SU-DHL-6 (cell line): Measurements from ENCODE around the gene CHRNB4.

Experiments used
- EZH2phosphoT487 ChIP-seq: fragments of 200-600 bp; sonication (generic), shearing (Covaris generic); conservative IDR thresholded peaks from 2 replicates; pipeline ENCODE4 v1.6.1; 2018; ENCODE audit warnings: mild to moderate bottlenecking, antibody characterized with exemption, low read length, moderate library complexity, mixed read lengths
- TF ChIP-seq, protein P1 (sequence below): fragments of 200-600 bp; sonication (generic); IDR thresholded peaks from one replicate; pipeline ENCODE4 v1.5.1; 2017; ENCODE audit warnings: antibody characterized with exemption, mild to moderate bottlenecking, low read length, moderate library complexity; ENCODE audit not compliant: insufficient read depth, poor library complexity, severe bottlenecking

DNA sequence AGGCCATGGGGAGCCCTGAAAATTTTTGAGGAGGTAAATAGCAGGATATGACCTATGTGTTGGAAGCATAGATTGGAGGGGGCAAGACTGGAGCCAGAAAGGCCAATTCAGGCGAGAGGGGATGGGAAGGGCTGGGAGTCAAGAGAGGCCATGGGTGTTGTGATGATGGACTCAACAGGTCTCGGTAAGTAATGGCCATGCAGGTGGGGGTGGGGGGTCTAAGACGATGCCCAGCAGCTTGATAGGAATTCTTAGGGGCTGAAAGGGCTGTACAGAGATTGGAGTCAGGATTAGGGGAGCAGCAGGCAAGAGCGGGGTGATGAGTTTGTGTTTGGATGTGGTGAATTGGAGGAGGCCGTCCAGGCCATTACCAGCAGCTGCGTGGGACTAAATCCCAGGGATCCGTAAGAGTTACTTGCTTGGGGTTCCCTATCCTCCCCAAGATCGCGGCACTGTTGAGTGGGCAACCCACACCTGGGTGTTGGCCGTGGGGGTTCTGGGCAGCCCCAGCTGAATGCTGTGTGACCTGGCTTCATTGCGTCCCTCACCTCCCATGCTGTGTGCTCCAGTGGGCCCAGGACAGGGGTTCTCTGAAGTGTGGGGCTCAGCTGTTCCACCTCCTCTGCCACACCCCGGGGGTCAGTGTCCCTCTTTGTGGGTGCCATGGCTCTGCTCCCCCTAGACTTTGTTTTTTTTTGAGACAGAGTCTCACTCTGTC is 41.8 kb upstream of the CHRNB4 start:
- TF ChIP-seq, protein P1, sequence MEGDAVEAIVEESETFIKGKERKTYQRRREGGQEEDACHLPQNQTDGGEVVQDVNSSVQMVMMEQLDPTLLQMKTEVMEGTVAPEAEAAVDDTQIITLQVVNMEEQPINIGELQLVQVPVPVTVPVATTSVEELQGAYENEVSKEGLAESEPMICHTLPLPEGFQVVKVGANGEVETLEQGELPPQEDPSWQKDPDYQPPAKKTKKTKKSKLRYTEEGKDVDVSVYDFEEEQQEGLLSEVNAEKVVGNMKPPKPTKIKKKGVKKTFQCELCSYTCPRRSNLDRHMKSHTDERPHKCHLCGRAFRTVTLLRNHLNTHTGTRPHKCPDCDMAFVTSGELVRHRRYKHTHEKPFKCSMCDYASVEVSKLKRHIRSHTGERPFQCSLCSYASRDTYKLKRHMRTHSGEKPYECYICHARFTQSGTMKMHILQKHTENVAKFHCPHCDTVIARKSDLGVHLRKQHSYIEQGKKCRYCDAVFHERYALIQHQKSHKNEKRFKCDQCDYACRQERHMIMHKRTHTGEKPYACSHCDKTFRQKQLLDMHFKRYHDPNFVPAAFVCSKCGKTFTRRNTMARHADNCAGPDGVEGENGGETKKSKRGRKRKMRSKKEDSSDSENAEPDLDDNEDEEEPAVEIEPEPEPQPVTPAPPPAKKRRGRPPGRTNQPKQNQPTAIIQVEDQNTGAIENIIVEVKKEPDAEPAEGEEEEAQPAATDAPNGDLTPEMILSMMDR, result no peak
- TF ChIP-seq EZH2phosphoT487, result no peak
